Fibroblast of lung (primary cell): ENCODE data around the gene TUBGCP3. TPM values are rescaled to one million over a fixed set of nuclear protein-coding genes. Genes with fewer than 3 reads are reported as not detected.
A peak's percentile ranks its signal among the peaks of the same experiment; 100 is the strongest.

Experiments
- DNase-seq, 2 donors: peaks; one replicate each; pipeline versions ENCODE4 v3.0.0 to v3.0.0-alpha.2; 2010; ENCODE audit warnings: low read depth in 2 of 2
- H2AFZ ChIP-seq: 2 replicates; pipeline ENCODE4 v1.5.1; 2012; ENCODE audit warnings: low read length, control low read depth, inconsistent platforms
- H3K27ac ChIP-seq: 2 replicates; pipeline ENCODE4 v1.5.1; 2011; ENCODE audit warnings: low read length, control low read depth; ENCODE audit not compliant: insufficient read depth
- H3K27me3 ChIP-seq: 2 replicates; pipeline ENCODE4 v1.5.1; 2011; ENCODE audit warnings: mild to moderate bottlenecking, low read length; ENCODE audit not compliant: control insufficient read depth, insufficient read depth
- H3K36me3 ChIP-seq: 2 replicates; pipeline ENCODE4 v1.5.1; 2011; ENCODE audit warnings: low read length; ENCODE audit not compliant: control insufficient read depth, insufficient read depth
- H3K4me1 ChIP-seq: 2 replicates; pipeline ENCODE4 v1.5.1; 2011; ENCODE audit warnings: low read length; ENCODE audit not compliant: control insufficient read depth, insufficient read depth; ENCODE audit errors: extremely low read depth
- H3K4me2 ChIP-seq: 2 replicates; pipeline ENCODE4 v1.5.1; 2011; ENCODE audit warnings: low read length, control low read depth; ENCODE audit not compliant: insufficient read depth; ENCODE audit errors: extremely low read depth
- H3K4me3 ChIP-seq, 4 experiments: fragments of 200-600 bp in 1 of 4; sonication (generic) in 1 of 4; replicated peaks in 1 of 4; 2 replicates each; pipeline ENCODE4 v1.5.1; 2011 to 2016; ENCODE audit warnings: low read length in 4 of 4, low read depth in 3 of 4, mild to moderate bottlenecking in 3 of 4, control low read depth in 2 of 4, inconsistent platforms in 1 of 4, mixed read lengths in 1 of 4; ENCODE audit not compliant: insufficient read depth in 1 of 4; ENCODE audit errors: control extremely low read depth in 1 of 4
- H3K79me2 ChIP-seq: 2 replicates; pipeline ENCODE4 v1.5.1; 2012; ENCODE audit warnings: mild to moderate bottlenecking, low read length, inconsistent platforms; ENCODE audit not compliant: control insufficient read depth, insufficient read depth
- H3K9ac ChIP-seq: 2 replicates; pipeline ENCODE4 v1.5.1; 2011; ENCODE audit warnings: mild to moderate bottlenecking, low read length, control low read depth; ENCODE audit not compliant: insufficient read depth
- H3K9me3 ChIP-seq: 2 replicates; pipeline ENCODE4 v1.5.1; 2012; ENCODE audit warnings: low read depth, low read length; ENCODE audit not compliant: control insufficient read depth, insufficient read depth
- H4K20me1 ChIP-seq: 2 replicates; pipeline ENCODE4 v1.5.1; 2011; ENCODE audit warnings: low read length; ENCODE audit not compliant: control insufficient read depth, insufficient read depth; ENCODE audit errors: extremely low read depth
- CTCF ChIP-seq, 2 donors: IDR thresholded peaks in 1 of 2; conservative IDR thresholded peaks in 1 of 2; 1 replicate in 1 of 2; 2 replicates in 1 of 2; pipeline ENCODE4 v1.5.1; 2011 to 2012; ENCODE audit warnings: low read length in 2 of 2, control low read depth in 1 of 2, inconsistent platforms in 1 of 2, low read depth in 1 of 2, mild to moderate bottlenecking in 1 of 2
- EZH2 ChIP-seq: IDR thresholded peaks from 2 replicates; pipeline ENCODE4 v1.5.1; 2012; ENCODE audit warnings: low read length, control low read depth, mild to moderate bottlenecking; ENCODE audit errors: missing control alignments
- polyA plus RNA-seq, 2 donors: library from polyadenylated mRNA; depleted of rRNA in 1 of 2; stranded (reverse) in 1 of 2; unstranded in 1 of 2; fragments of >200 nt; gene quantifications; 2 replicates each; pipeline ENCODE4 v1.2.1, GENCODE V29; 2011 to 2012; ENCODE audit warnings: missing spikeins in 1 of 2
- total RNA-seq: library from RNA; depleted of rRNA; stranded (reverse); fragments of >200 nt; gene quantifications from 2 replicates; pipeline ENCODE4 v1.2.1, GENCODE V29; 2014

Gene TUBGCP3
- total and polyA plus RNA-seq, 2 donors (not counting 1 experiment from before 2014, with no cell fraction given) = 14.5 to 17.2 TPM

DNA sequence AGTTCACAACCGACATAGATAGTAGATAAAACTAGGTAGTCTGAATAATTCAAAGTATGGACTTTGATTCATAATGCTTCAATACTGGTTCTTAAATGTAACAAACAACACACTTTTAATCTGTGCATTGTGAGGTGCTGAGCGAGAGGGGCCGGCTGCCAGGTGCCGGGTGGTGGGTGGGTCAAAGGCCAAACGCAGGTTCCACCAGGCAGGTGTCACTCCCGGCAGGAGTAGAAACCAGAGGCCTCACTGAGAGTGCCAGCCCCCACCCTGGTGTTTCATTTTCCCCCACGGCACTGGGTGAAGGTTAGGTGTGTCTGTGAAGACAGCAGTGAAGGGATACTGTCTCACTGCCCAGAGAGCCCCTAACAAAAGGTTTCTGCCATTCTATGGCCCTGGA lies 4.2 kb upstream of the TUBGCP3 start:
- no peak for DNase-seq
- H3K9me3 ChIP-seq = no peaks in the 10 kb centered on the region

DNA sequence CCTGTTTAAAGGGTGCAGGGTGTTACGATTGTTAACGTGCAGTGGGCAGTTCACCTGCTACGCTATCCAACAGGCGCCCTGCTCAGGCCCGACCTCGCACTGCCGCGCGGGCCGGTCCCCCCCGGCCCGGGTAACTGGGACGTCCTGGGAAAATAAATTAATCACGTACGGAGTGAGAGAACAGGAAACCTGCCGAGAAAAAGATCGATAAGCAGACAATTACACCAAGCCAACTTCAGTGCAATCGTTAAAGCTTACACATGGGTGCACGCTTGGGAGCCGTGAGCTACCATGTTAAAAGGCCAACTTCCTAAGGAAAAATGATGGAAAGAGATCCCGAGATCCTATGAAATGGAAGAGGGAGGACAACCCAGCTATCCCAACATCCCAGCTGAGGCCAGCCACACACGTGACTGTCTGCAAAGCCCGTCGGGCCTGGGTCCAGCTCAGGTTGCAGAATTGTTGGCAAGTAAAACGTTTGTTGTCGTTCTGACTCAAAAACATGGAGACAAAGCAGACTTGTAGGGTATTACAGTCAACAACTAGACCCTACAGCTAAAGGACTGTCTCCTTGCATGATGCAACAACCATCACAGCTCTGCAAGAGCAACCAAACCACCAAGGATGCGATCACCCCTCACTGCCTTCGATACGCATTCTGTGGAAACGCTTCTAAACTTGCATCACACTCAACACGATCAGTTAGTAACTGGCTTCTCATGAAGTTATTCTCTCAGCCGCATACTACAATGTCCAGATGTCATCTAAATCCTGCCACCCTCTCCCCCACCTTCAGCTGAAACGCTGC lies 741 bp upstream of the TUBGCP3 start:
- H4K20me1 ChIP-seq = no peaks in the 10 kb centered on the region
- H2AFZ ChIP-seq = peak overlapping the region; percentile 90
- H3K27ac ChIP-seq = peak overlapping the region; percentile 95
- H3K4me3 ChIP-seq = peak overlapping the region; percentile 89 to 99 (median 94)
- no peak for TF ChIP-seq EZH2
- TF ChIP-seq CTCF (conservative IDR thresholded peaks at IDR 0.05 in 1 of 2, IDR thresholded peaks at IDR 0.05 in 1 of 2; ENCODE audit: low read depth in 1 of 2, low read length in 2 of 2) = no peak
- H3K27me3 ChIP-seq = no peaks in the 10 kb centered on the region
- peak overlapping the region; percentile 90 for H3K4me2 ChIP-seq
- no peaks in the 10 kb centered on the region for H3K36me3 ChIP-seq
- peaks cover 33% of the 10 kb centered on the region for H3K79me2 ChIP-seq
- DNase-seq = peak in 1 of 2 donors; percentile 21
- H3K4me1 ChIP-seq = no peaks in the 10 kb centered on the region
- peak overlapping the region; percentile 92 for H3K9ac ChIP-seq
- H3K9me3 ChIP-seq = no peaks in the 10 kb centered on the region

More for the DNA sequence above, 4.2 kb upstream of the TUBGCP3 start:
- Histone ChIP-seq H3K36me3 (no peaks in the 10 kb centered on the region), H3K9ac (no peak overlapping the region), H3K27ac (no peak overlapping the region), H3K4me2 (no peak overlapping the region), H3K27me3 (no peaks in the 10 kb centered on the region), H4K20me1 (no peaks in the 10 kb centered on the region), H2AFZ (no peak overlapping the region), H3K79me2 (peaks cover under 1% of the 10 kb centered on the region), H3K4me1 (no peaks in the 10 kb centered on the region), H3K4me3 (no peak overlapping the region)
- TF ChIP-seq EZH2 (no peak), CTCF (conservative IDR thresholded peaks at IDR 0.05 in 1 of 2, IDR thresholded peaks at IDR 0.05 in 1 of 2; ENCODE audit: low read depth in 1 of 2, low read length in 2 of 2) (no peak)

DNA sequence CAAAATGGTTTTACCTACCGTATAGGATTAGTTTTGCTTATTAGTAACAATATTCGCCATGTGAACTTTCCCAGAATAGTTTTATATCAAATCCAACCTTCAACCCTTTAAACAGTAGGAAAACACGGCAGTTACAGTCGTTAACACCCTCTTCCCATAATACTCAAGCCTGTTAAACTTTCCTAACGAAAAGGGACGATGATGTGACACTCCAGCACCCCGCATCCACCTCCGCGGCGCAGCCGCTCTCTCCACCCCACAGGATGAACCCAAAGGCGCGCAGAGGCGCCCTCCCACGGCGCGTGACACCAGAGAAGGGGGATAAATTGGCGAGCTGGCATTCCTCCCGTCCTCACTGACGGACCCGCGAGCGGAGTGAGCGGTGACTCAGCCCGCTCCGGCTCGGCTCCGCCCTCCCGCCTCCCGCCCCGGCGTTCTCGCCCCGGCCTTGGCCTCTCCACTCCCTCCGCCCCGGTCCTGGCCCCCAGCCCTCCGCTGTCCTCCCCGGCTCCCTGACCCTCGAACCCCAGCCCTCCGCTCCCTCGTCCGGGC lies 665 bp downstream of the TUBGCP3 start:
- Histone ChIP-seq H3K4me3 (peak overlapping the region; percentile 89 to 99 (median 94)), H4K20me1 (no peaks in the 10 kb centered on the region), H3K9ac (peak overlapping the region; percentile 92), H3K79me2 (peaks cover 46% of the 10 kb centered on the region), H3K4me1 (no peaks in the 10 kb centered on the region), H3K9me3 (no peaks in the 10 kb centered on the region), H2AFZ (peak overlapping the region; percentile 86), H3K27me3 (no peaks in the 10 kb centered on the region), H3K36me3 (no peaks in the 10 kb centered on the region), H3K4me2 (peak overlapping the region; percentile 91), H3K27ac (peak overlapping the region; percentile 95)
- DNase-seq = peak; percentile 79 to 85
- TF ChIP-seq EZH2 (no peak), CTCF (conservative IDR thresholded peaks at IDR 0.05 in 1 of 2, IDR thresholded peaks at IDR 0.05 in 1 of 2; ENCODE audit: low read depth in 1 of 2, low read length in 2 of 2) (peak in 1 of 2 donors; percentile 12)
